ENCODE data around the gene TMPRSS3. TPM values are rescaled to one million over a fixed set of nuclear protein-coding genes. Genes with fewer than 3 reads are reported as not detected.
A peak's percentile ranks its signal among the peaks of the same experiment; 100 is the strongest.

TMPRSS3 gene
- total and polyA plus RNA-seq, 7 experiments from 2014 or later: 0.11 to 7.6 (median 1.5) TPM

- peaks cover 0 to 7% (median 4%) of the 10 kb centered on the region in 3 experiments for H3K9me3 ChIP-seq (ENCODE audit: control insufficient read depth in 2 of 3, low read length in 3 of 3)
- no peak overlapping the region for H3K4me3 ChIP-seq (ENCODE audit: low read length)
- H3K27me3 ChIP-seq (ENCODE audit: control insufficient read depth in 2 of 2, insufficient read depth in 2 of 2, low read length in 2 of 2): no peaks in the 10 kb centered on the region
- H3K4me1 Mint-ChIP-seq: peaks cover 0 to 5% (median 4%) of the 10 kb centered on the region in 7 donors
- H3K4me1 ChIP-seq (ENCODE audit: control insufficient read depth in 2 of 2, insufficient read depth in 2 of 2, low read length in 2 of 2): no peaks in the 10 kb centered on the region
- no peaks in the 10 kb centered on the region for H3K36me3 ChIP-seq (ENCODE audit: control insufficient read depth in 2 of 3, insufficient read depth in 3 of 3, low read length in 3 of 3)
- no peak overlapping the region for H3K4me3 Mint-ChIP-seq
- ChIA-PET CTCF (no interaction called here), POLR2A (no interaction called here)
- ATAC-seq (no peak), DNase-seq (no peak)
- H3K27ac ChIP-seq (ENCODE audit: low read depth, low read length): no peak overlapping the region
- H3K36me3 Mint-ChIP-seq: peaks cover 0 to 19% (median 4%) of the 10 kb centered on the region in 5 donors
- intact Hi-C loops (cut with micrococcal nuclease): no loop called here
- H3K27ac Mint-ChIP-seq: peak overlapping the region in 1 of 9 donors; percentile 18
- peaks cover 0 to 36% (median 10%) of the 10 kb centered on the region in 11 donors for H3K9me3 Mint-ChIP-seq
- peaks cover 0 to 27% (median 0%) of the 10 kb centered on the region in 5 donors for H3K27me3 Mint-ChIP-seq
Measured at GRCh38 chr21:42358937-42359336, 36.9 kb downstream of the TMPRSS3 start.

- peaks cover 0 to 19% (median 4%) of the 10 kb centered on the region in 5 donors for H3K36me3 Mint-ChIP-seq
- H3K27me3 Mint-ChIP-seq: peaks cover 0 to 24% (median 0%) of the 10 kb centered on the region in 5 donors
Measured at GRCh38 chr21:42358261-42358660, 37.6 kb downstream of the TMPRSS3 start.

GRCh38 chr21:42357307-42357706 lies 38.5 kb downstream of the TMPRSS3 start:
- ATAC-seq: no peak
- no peak overlapping the region for H3K27ac Mint-ChIP-seq
- intact Hi-C loops (cut with micrococcal nuclease): no loop called here

More at GRCh38 chr21:42358261-42358660, 37.6 kb downstream of the TMPRSS3 start:
- CTCF ChIA-PET: interaction anchor here (0.9 kb wide), 1 partner anchor 99 kb away, joined by 3 read pairs; no protein-coding TSS in a partner anchor
- Histone ChIP-seq H3K4me1 (ENCODE audit: control insufficient read depth in 2 of 2, insufficient read depth in 2 of 2, low read length in 2 of 2) (no peaks in the 10 kb centered on the region), H3K4me3 (ENCODE audit: low read length) (no peak overlapping the region), H3K9me3 (ENCODE audit: control insufficient read depth in 2 of 3, low read length in 3 of 3) (peaks cover 0 to 7% (median 4%) of the 10 kb centered on the region in 3 experiments), H3K36me3 (ENCODE audit: control insufficient read depth in 2 of 3, insufficient read depth in 3 of 3, low read length in 3 of 3) (no peaks in the 10 kb centered on the region), H3K27ac (ENCODE audit: low read depth, low read length) (no peak overlapping the region), H3K27me3 (ENCODE audit: control insufficient read depth in 2 of 2, insufficient read depth in 2 of 2, low read length in 2 of 2) (no peaks in the 10 kb centered on the region)
- Mint-ChIP-seq H3K27ac (no peak overlapping the region), H3K4me3 (no peak overlapping the region), H3K9me3 (peaks cover 0 to 40% (median 11%) of the 10 kb centered on the region in 11 donors), H3K4me1 (peaks cover 0 to 4% (median 0%) of the 10 kb centered on the region in 7 donors)
- POLR2A ChIA-PET: no interaction called here
- ATAC-seq (no peak), DNase-seq (no peak)
- intact Hi-C loops (cut with micrococcal nuclease): no loop called here

GRCh38 chr21:42356650-42357049 lies 39.2 kb downstream of the TMPRSS3 start:
- H3K4me1 ChIP-seq (ENCODE audit: control insufficient read depth in 2 of 2, insufficient read depth in 2 of 2, low read length in 2 of 2): no peaks in the 10 kb centered on the region
- peaks cover 0 to 7% (median 4%) of the 10 kb centered on the region in 3 experiments for H3K9me3 ChIP-seq (ENCODE audit: control insufficient read depth in 2 of 3, low read length in 3 of 3)
- H3K9me3 Mint-ChIP-seq: peaks cover 0 to 40% (median 11%) of the 10 kb centered on the region in 11 donors
- POLR2A ChIA-PET: no interaction called here
- H3K36me3 Mint-ChIP-seq: peaks cover 0 to 19% (median 4%) of the 10 kb centered on the region in 5 donors
- intact Hi-C loops (cut with micrococcal nuclease): no loop called here
- no peak overlapping the region for H3K27ac ChIP-seq (ENCODE audit: low read depth, low read length)
- ATAC-seq (no peak), DNase-seq (no peak)
- H3K27ac Mint-ChIP-seq: no peak overlapping the region
- H3K27me3 Mint-ChIP-seq: peaks cover 0 to 17% (median 0%) of the 10 kb centered on the region in 5 donors
- CTCF ChIA-PET: interaction anchor here (0.6 kb wide), 1 partner anchor 470 kb away, joined by 3 read pairs; no protein-coding TSS in a partner anchor
- H3K27me3 ChIP-seq (ENCODE audit: control insufficient read depth in 2 of 2, insufficient read depth in 2 of 2, low read length in 2 of 2): no peaks in the 10 kb centered on the region
- H3K36me3 ChIP-seq (ENCODE audit: control insufficient read depth in 2 of 3, insufficient read depth in 3 of 3, low read length in 3 of 3): no peaks in the 10 kb centered on the region
- H3K4me3 Mint-ChIP-seq: no peak overlapping the region
- peaks cover 0 to 4% (median 0%) of the 10 kb centered on the region in 7 donors for H3K4me1 Mint-ChIP-seq
- H3K4me3 ChIP-seq (ENCODE audit: low read length): no peak overlapping the region

More at GRCh38 chr21:42357307-42357706, 38.5 kb downstream of the TMPRSS3 start:
- POLR2A ChIA-PET: no interaction called here
- Histone ChIP-seq H3K9me3 (ENCODE audit: control insufficient read depth in 2 of 3, low read length in 3 of 3) (peaks cover 0 to 7% (median 4%) of the 10 kb centered on the region in 3 experiments), H3K4me3 (ENCODE audit: low read length) (no peak overlapping the region), H3K36me3 (ENCODE audit: control insufficient read depth in 2 of 3, insufficient read depth in 3 of 3, low read length in 3 of 3) (no peaks in the 10 kb centered on the region), H3K4me1 (ENCODE audit: control insufficient read depth in 2 of 2, insufficient read depth in 2 of 2, low read length in 2 of 2) (no peaks in the 10 kb centered on the region), H3K27me3 (ENCODE audit: control insufficient read depth in 2 of 2, insufficient read depth in 2 of 2, low read length in 2 of 2) (no peaks in the 10 kb centered on the region), H3K27ac (ENCODE audit: low read depth, low read length) (no peak overlapping the region)
- Mint-ChIP-seq H3K4me1 (peaks cover 0 to 4% (median 0%) of the 10 kb centered on the region in 7 donors), H3K4me3 (no peak overlapping the region), H3K27me3 (peaks cover 0 to 21% (median 0%) of the 10 kb centered on the region in 5 donors), H3K9me3 (peaks cover 0 to 40% (median 11%) of the 10 kb centered on the region in 11 donors), H3K36me3 (peaks cover 0 to 19% (median 4%) of the 10 kb centered on the region in 5 donors)
- no peak for DNase-seq
- CTCF ChIA-PET: interaction anchor here (0.9 kb wide), 1 partner anchor 98 kb away, joined by 3 read pairs; no protein-coding TSS in a partner anchor

- H3K4me1 ChIP-seq (ENCODE audit: control insufficient read depth in 2 of 2, insufficient read depth in 2 of 2, low read length in 2 of 2): no peaks in the 10 kb centered on the region
- H3K27ac ChIP-seq (ENCODE audit: low read depth, low read length): no peak overlapping the region
- peaks cover 0 to 19% (median 4%) of the 10 kb centered on the region in 5 donors for H3K36me3 Mint-ChIP-seq
- peaks cover 0 to 40% (median 13%) of the 10 kb centered on the region in 11 donors for H3K9me3 Mint-ChIP-seq
- ChIA-PET POLR2A (interaction anchor here (0.6 kb wide), 1 partner anchor 219 kb away, joined by 3 read pairs; no protein-coding TSS in a partner anchor), CTCF (no interaction called here)
- H3K4me1 Mint-ChIP-seq: peaks cover 0 to 4% (median 0%) of the 10 kb centered on the region in 7 donors
- ATAC-seq (no peak), DNase-seq (no peak)
- no peak overlapping the region for H3K4me3 Mint-ChIP-seq
- no peaks in the 10 kb centered on the region for H3K36me3 ChIP-seq (ENCODE audit: control insufficient read depth in 2 of 3, insufficient read depth in 3 of 3, low read length in 3 of 3)
- no peak overlapping the region for H3K27ac Mint-ChIP-seq
- H3K27me3 Mint-ChIP-seq: peaks cover 0 to 17% (median 0%) of the 10 kb centered on the region in 5 donors
- no peak overlapping the region for H3K4me3 ChIP-seq (ENCODE audit: low read length)
- no peaks in the 10 kb centered on the region for H3K27me3 ChIP-seq (ENCODE audit: control insufficient read depth in 2 of 2, insufficient read depth in 2 of 2, low read length in 2 of 2)
- intact Hi-C loops (cut with micrococcal nuclease): no loop called here
- H3K9me3 ChIP-seq (ENCODE audit: control insufficient read depth in 2 of 3, low read length in 3 of 3): peaks cover 0 to 7% (median 4%) of the 10 kb centered on the region in 3 experiments
Measured at GRCh38 chr21:42356046-42356445, 39.8 kb downstream of the TMPRSS3 start.

- H3K9me3 ChIP-seq (ENCODE audit: control insufficient read depth in 2 of 3, low read length in 3 of 3): peaks cover 0 to 7% (median 0%) of the 10 kb centered on the region in 3 experiments
- no peak overlapping the region for H3K27ac ChIP-seq (ENCODE audit: low read depth, low read length)
- ATAC-seq (no peak), DNase-seq (no peak)
- H3K36me3 ChIP-seq (ENCODE audit: control insufficient read depth in 2 of 3, insufficient read depth in 3 of 3, low read length in 3 of 3): no peaks in the 10 kb centered on the region
- H3K9me3 Mint-ChIP-seq: peaks cover 0 to 40% (median 13%) of the 10 kb centered on the region in 11 donors
- H3K27me3 ChIP-seq (ENCODE audit: control insufficient read depth in 2 of 2, insufficient read depth in 2 of 2, low read length in 2 of 2): no peaks in the 10 kb centered on the region
- intact Hi-C loops (cut with micrococcal nuclease): no loop called here
- CTCF ChIA-PET: no interaction called here
- POLR2A ChIA-PET: no interaction called here
- H3K27me3 Mint-ChIP-seq: peaks cover 0 to 14% (median 0%) of the 10 kb centered on the region in 5 donors
- H3K4me1 Mint-ChIP-seq: peaks cover 0 to 4% (median 0%) of the 10 kb centered on the region in 7 donors
- H3K4me3 ChIP-seq (ENCODE audit: low read length): no peak overlapping the region
- peak overlapping the region in 2 of 9 donors; percentile 8 to 76 for H3K27ac Mint-ChIP-seq
- H3K36me3 Mint-ChIP-seq: peaks cover 0 to 19% (median 4%) of the 10 kb centered on the region in 5 donors
- H3K4me3 Mint-ChIP-seq: no peak overlapping the region
- H3K4me1 ChIP-seq (ENCODE audit: control insufficient read depth in 2 of 2, insufficient read depth in 2 of 2, low read length in 2 of 2): no peaks in the 10 kb centered on the region
Measured at GRCh38 chr21:42353623-42354022, 42.2 kb downstream of the TMPRSS3 start.

Data from naive thymus-derived CD4-positive, alpha-beta T cell (primary cell).